KOPT-K1 (cell line): Measurements from ENCODE around the gene CFAP92.
"Not testable (repeated sequence)": the region's sequence is repeated elsewhere in the genome, so short reads cannot be mapped to it uniquely, and the experiment has no call there.

ENCODE experiments used
- H3K27ac ChIP-seq: fragments of 200-600 bp; sonication (generic); 2 replicates; pipeline ENCODE4 v1.5.1; 2016; ENCODE audit warnings: antibody characterized with exemption, mild to moderate bottlenecking, low read depth, low read length; ENCODE audit not compliant: poor library complexity, severe bottlenecking
- H3K36me3 ChIP-seq: fragments of 200-600 bp; sonication (generic); 2 replicates; pipeline ENCODE4 v1.5.1; 2017; ENCODE audit warnings: antibody characterized with exemption, mild to moderate bottlenecking, low read length, moderate library complexity; ENCODE audit not compliant: insufficient read depth
- H3K9me3 ChIP-seq: fragments of 200-600 bp; sonication (generic); 2 replicates; pipeline ENCODE4 v1.5.1; 2017; ENCODE audit warnings: antibody characterized with exemption, low read length, mild to moderate bottlenecking; ENCODE audit not compliant: insufficient read depth, poor library complexity, severe bottlenecking

Gene CFAP92

DNA sequence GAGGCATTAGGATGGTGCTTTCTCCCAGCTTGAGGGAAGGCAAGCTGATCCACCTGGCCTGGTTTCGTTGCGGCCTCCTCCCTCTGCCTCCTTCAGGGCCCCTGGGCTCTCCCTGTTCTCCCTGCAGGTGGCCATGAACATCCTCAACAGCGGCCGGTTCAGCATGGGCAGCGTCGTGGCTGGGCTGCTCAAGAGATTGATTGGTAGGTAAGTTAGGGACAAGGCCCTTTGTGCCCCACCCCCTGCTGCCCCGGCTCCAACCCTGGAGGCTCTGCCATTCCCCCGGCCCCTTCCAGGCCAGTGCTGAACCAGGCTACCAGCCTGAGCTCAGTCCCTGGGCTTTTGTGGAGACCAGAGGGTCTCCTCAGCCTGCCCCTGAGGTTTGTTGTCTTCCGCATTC, 91.5 kb downstream of the CFAP92 start:
- no peaks in the 10 kb centered on the region for H3K9me3 ChIP-seq
- H3K36me3 ChIP-seq: peaks cover 100% of the 10 kb centered on the region
- H3K27ac ChIP-seq: no peak overlapping the region

DNA sequence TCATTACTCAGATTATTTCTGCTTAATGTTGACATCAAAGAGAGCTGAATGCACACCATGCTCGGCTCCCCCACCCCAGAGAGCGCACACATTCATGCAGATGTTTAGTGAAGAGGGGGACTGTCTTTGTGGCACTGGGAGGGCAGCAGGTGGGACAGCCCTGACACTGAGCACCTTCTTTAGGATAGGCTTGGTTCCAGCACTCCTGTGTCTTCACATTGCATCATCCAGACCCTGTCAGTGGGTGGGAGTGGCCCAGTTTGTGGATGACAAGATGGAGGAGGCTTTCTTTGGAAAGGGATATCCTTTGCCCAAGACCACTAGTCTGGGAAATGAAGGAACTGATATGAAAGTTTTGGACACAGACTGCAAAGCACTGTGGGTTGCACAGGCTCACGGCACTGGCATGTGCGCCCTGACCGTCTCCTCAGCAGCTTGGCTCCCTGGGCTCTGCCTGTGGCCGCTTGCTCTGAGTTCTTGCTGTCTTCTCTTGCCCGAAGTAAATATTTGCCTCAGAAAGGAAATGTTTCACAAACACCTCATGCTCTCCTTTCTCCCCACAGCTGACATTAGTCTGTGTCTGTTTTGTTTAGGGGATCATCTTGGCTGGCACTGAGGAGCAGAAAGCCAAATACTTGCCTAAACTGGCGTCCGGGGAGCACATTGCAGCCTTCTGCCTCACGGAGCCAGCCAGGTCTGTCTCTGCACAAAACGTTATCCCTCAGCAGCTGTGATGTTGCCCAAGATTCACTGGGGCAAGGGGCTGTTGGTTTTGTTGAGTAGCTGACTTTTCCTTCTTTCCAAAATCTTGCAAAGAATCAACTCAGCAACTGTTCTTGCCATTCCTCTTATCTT, 97.8 kb downstream of the CFAP92 start:
- no peak overlapping the region for H3K27ac ChIP-seq
- peaks cover 99% of the 10 kb centered on the region for H3K36me3 ChIP-seq
- no peaks in the 10 kb centered on the region for H3K9me3 ChIP-seq

GRCh38 chr3:128889139-128889894, 104.6 kb downstream of the CFAP92 start:
- H3K27ac ChIP-seq: no peak overlapping the region
- H3K9me3 ChIP-seq: no peaks in the 10 kb centered on the region
- peaks cover 88% of the 10 kb centered on the region for H3K36me3 ChIP-seq

GRCh38 chr3:128884992-128885391, 108.9 kb downstream of the CFAP92 start:
- no peaks in the 10 kb centered on the region for H3K9me3 ChIP-seq
- peaks cover 86% of the 10 kb centered on the region for H3K36me3 ChIP-seq
- H3K27ac ChIP-seq: no peak overlapping the region

DNA sequence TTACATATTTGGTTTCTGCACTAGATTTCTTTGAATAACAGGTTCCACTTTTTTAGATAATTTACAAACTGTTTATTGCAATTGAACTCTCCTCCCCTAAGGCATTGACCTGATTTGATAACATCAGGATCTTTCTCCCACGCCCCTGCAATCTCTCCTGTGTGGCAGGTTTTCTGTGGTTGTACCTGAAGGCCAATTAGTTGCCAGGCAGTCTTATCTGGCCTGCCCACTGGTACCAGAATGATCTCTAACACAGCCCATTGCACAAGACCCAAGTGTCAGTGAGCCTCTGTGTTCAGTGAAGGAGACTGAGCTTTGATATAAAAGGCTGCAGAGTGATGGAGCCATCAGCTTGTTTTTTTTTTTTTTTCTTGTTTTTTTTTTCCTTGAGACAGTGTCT, 111.2 kb downstream of the CFAP92 start:
- Histone ChIP-seq H3K27ac (no peak overlapping the region), H3K9me3 (no peaks in the 10 kb centered on the region), H3K36me3 (peaks cover 67% of the 10 kb centered on the region)

DNA sequence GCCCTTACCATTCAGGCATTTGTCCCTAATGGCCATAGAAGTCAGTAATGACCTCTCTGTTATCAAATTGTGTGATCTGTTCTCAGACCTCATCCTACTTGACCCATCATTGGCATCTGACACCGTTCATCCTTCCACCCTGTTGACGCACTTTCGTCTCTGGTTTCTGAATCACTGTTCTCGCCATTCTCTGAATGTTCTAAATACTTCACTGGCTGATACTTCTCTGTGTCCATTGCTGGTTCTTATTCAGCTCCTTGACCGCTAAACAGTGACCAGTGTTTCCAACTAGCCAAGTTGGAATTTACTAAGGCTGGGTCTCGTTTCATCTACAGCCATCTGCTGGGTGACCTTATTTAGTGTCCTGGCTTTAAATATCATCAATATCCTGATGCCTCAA, 112.3 kb downstream of the CFAP92 start:
- H3K9me3 ChIP-seq: no peaks in the 10 kb centered on the region
- no peak overlapping the region for H3K27ac ChIP-seq

GRCh38 chr3:128880455-128880854, 113.4 kb downstream of the CFAP92 start:
- Histone ChIP-seq H3K36me3 (peaks cover 55% of the 10 kb centered on the region), H3K27ac (peak overlapping the region; percentile 90)
- H3K9me3 ChIP-seq: not testable (repeated sequence)

More for the DNA sequence above, 112.3 kb downstream of the CFAP92 start:
- H3K36me3 ChIP-seq: peaks cover 61% of the 10 kb centered on the region

DNA sequence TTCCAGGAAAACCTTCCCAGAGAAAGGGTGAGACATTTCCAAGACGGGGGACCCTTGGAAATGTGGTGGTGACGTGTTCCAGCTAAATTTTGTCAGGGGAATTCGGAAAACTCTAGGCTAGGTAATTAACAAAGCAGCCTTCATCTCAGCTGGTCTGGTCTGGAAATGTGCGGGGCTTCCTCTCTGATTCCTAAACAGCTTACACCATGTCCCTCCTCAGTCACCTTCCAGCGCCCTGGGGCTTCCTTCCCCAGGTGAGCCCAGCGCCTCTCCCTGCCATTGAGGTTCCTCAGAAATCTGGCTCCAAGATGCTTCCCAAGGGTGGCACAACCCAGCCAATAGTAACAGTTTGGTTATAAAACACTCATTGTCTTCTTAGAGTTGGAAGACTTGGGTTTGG, 113.9 kb downstream of the CFAP92 start:
- Histone ChIP-seq H3K27ac (peak overlapping the region; percentile 90), H3K36me3 (peaks cover 50% of the 10 kb centered on the region), H3K9me3 (no peaks in the 10 kb centered on the region)

DNA sequence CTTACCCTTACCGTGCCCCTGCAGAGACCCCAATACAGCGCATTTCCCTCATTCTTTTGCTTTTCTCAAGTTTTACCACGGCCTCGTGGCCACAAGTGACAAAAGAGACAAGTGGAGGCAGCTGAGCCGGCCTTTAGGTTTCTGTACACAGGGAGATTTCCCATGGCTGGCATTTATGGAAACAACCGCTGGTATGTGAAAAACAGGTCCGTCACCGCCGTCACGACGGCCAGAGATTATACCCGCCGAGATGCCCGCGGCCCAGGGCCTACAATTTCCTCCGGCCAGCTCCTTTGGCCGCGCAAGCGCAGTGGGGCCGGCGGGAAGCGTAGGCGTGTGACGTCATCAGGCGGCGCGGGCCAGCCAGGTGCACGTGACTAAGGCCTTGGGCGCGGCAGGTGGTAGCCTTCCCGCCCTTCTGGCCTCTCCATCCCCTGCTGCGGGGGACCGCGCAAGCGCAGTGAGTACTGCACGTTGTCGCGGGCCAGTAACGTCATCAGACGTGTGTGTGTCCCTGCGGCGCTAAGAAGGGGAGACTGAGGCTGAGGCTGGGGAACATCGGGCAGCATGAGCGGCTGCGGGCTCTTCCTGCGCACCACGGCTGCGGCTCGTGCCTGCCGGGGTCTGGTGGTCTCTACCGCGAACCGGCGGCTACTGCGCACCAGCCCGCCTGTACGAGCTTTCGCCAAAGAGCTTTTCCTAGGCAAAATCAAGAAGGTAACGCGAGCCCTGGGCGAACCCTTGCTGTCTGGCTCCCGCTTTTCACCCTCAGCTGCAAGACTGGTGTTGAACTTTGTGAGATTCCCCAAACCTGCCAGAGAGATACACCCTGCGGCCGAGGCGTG, 114.5 kb downstream of the CFAP92 start, which contains the start of gene ACAD9:
Gene ACAD9, plus strand, starts transcription at position 496 of the 845 bp plus-strand sequence. Its CDS starts 72 bp downstream, at position 568.
- Histone ChIP-seq H3K36me3 (peaks cover 44% of the 10 kb centered on the region), H3K9me3 (no peaks in the 10 kb centered on the region), H3K27ac (peak within 1 kb of the TSS; percentile 90)

- Histone ChIP-seq H3K36me3 (peaks cover 37% of the 10 kb centered on the region), H3K9me3 (no peaks in the 10 kb centered on the region), H3K27ac (peak overlapping the region; percentile 90)
Measured at GRCh38 chr3:128878556-128879124, 115.2 kb downstream of the CFAP92 start.

DNA sequence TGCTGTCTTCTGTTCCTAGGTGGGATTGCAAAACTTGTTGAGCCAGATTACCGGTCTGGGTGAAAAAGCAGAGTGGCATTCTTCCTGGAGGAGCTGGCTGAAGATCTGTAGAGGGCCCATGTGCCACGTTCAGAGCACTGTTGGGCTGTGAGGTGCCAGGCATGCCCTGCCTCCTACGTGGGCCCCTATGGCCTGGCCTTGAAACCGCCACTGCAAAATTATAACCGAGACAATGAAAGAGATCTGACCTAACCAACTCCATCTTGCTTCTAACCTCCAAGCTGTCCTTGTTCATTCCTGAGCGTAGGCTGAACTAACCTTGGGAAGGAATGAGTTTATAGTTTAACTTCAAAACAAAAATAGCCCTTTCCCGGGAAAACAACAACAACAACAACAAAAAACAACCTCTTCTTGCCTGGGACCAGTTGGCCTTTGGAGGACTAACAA, 115.8 kb downstream of the CFAP92 start:
- peak overlapping the region; percentile 90 for H3K27ac ChIP-seq

DNA sequence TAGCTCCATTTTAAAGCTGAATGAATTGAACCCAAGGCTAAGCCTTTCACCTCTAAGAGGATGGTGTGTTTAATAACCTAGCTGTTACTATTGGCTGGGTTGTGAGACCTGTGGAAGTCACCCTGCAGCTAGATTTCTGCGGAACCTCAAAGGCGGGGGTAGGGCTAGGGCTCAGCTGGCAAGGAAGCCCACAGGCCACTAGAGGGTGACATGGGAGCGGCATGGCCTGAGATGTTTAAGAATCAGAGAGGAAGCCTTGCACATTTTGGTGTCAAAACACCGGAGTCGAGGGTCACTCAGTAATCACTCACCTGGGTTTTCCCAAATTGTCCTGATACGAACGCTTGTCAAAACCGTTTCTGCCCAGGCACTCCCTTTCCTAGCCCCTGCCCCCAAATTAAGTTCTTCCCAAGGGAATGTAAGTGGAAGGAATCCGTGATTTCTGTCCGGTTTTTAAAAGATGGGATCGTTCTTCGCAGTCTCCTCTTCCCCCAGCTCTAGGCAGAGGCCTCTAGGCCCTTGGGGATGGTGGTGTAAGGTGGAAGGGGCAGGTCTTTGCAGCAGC, 118.2 kb downstream of the CFAP92 start:
- Histone ChIP-seq H3K36me3 (peaks cover 7% of the 10 kb centered on the region; the same call in 1 of the 2 replicates), H3K9me3 (no peaks in the 10 kb centered on the region), H3K27ac (no peak overlapping the region)

More for the DNA sequence above, 115.8 kb downstream of the CFAP92 start:
- H3K9me3 ChIP-seq: no peaks in the 10 kb centered on the region
- H3K36me3 ChIP-seq: peaks cover 31% of the 10 kb centered on the region

GRCh38 chr3:128874481-128875180, 119.2 kb downstream of the CFAP92 start:
- no peak overlapping the region for H3K27ac ChIP-seq
- no peaks in the 10 kb centered on the region for H3K9me3 ChIP-seq
- H3K36me3 ChIP-seq: peaks cover 7% of the 10 kb centered on the region; the same call in 1 of the 2 replicates
